ENCODE results near the gene MLST8. TPM values are rescaled to one million over a fixed set of nuclear protein-coding genes. Genes with fewer than 3 reads are reported as not detected.

Gene MLST8
- total RNA-seq, 3 donors from 2014 or later, result 73.6 to 88.0 (median 84.8) TPM

- DNase-seq (no peak), ATAC-seq (no peak)
- H3K4me1 Mint-ChIP-seq (ENCODE audit: low read depth), result peaks cover 3% of the 10 kb centered on the region
- no peaks in the 10 kb centered on the region for H3K27me3 Mint-ChIP-seq (ENCODE audit: low read depth)
- H3K9me3 Mint-ChIP-seq, result no peaks in the 10 kb centered on the region
- H3K4me3 Mint-ChIP-seq, result no peak overlapping the region
- peaks cover 7% of the 10 kb centered on the region for H3K36me3 Mint-ChIP-seq (ENCODE audit: insufficient read depth)
These were observed 38.1 kb upstream of the MLST8 start for GRCh38 chr16:2167068-2167638.

- ATAC-seq (no peak), DNase-seq (no peak)
- H3K27me3 Mint-ChIP-seq (ENCODE audit: low read depth), result no peaks in the 10 kb centered on the region
- no peaks in the 10 kb centered on the region for H3K4me1 Mint-ChIP-seq (ENCODE audit: low read depth)
- H3K9me3 Mint-ChIP-seq, result no peaks in the 10 kb centered on the region
- H3K36me3 Mint-ChIP-seq (ENCODE audit: insufficient read depth), result peaks cover 10% of the 10 kb centered on the region
- no peak overlapping the region for H3K4me3 Mint-ChIP-seq
These were observed 35.2 kb upstream of the MLST8 start for GRCh38 chr16:2170080-2170479.

- no peak for ATAC-seq
- no peaks in the 10 kb centered on the region for H3K4me1 Mint-ChIP-seq (ENCODE audit: low read depth)
- DNase-seq, result no peak
- no peaks in the 10 kb centered on the region for H3K27me3 Mint-ChIP-seq (ENCODE audit: low read depth)
- H3K36me3 Mint-ChIP-seq (ENCODE audit: insufficient read depth), result peaks cover 11% of the 10 kb centered on the region
- no peak overlapping the region for H3K4me3 Mint-ChIP-seq
- no peaks in the 10 kb centered on the region for H3K9me3 Mint-ChIP-seq
These were observed 34.4 kb upstream of the MLST8 start for GRCh38 chr16:2170587-2171435.

GRCh38 chr16:2171601-2172178 lies 33.6 kb upstream of the MLST8 start:
- H3K27me3 Mint-ChIP-seq (ENCODE audit: low read depth), result no peaks in the 10 kb centered on the region
- no peak for ATAC-seq

GRCh38 chr16:2172688-2173335 lies 32.4 kb upstream of the MLST8 start:
- no peak overlapping the region for H3K4me3 Mint-ChIP-seq
- no peaks in the 10 kb centered on the region for H3K9me3 Mint-ChIP-seq
- no peak for ATAC-seq

More at GRCh38 chr16:2171601-2172178, 33.6 kb upstream of the MLST8 start:
- Mint-ChIP-seq H3K4me1 (ENCODE audit: low read depth) (no peaks in the 10 kb centered on the region), H3K36me3 (ENCODE audit: insufficient read depth) (peaks cover 11% of the 10 kb centered on the region), H3K9me3 (no peaks in the 10 kb centered on the region), H3K4me3 (no peak overlapping the region)
- no peak for DNase-seq

GRCh38 chr16:2173366-2173765 lies 31.9 kb upstream of the MLST8 start:
- no peak for ATAC-seq

More at GRCh38 chr16:2172688-2173335, 32.4 kb upstream of the MLST8 start:
- no peak for DNase-seq
- no peaks in the 10 kb centered on the region for H3K27me3 Mint-ChIP-seq (ENCODE audit: low read depth)
- H3K36me3 Mint-ChIP-seq (ENCODE audit: insufficient read depth), result peaks cover 14% of the 10 kb centered on the region
- no peaks in the 10 kb centered on the region for H3K4me1 Mint-ChIP-seq (ENCODE audit: low read depth)

GRCh38 chr16:2173916-2174315 lies 31.3 kb upstream of the MLST8 start:
- DNase-seq, result no peak
- no peak for ATAC-seq
- H3K36me3 Mint-ChIP-seq (ENCODE audit: insufficient read depth), result peaks cover 12% of the 10 kb centered on the region
- H3K27me3 Mint-ChIP-seq (ENCODE audit: low read depth), result no peaks in the 10 kb centered on the region
- no peak overlapping the region for H3K4me3 Mint-ChIP-seq
- H3K9me3 Mint-ChIP-seq, result no peaks in the 10 kb centered on the region
- H3K4me1 Mint-ChIP-seq (ENCODE audit: low read depth), result no peaks in the 10 kb centered on the region

More at GRCh38 chr16:2173366-2173765, 31.9 kb upstream of the MLST8 start:
- Mint-ChIP-seq H3K4me1 (ENCODE audit: low read depth) (no peaks in the 10 kb centered on the region), H3K36me3 (ENCODE audit: insufficient read depth) (peaks cover 12% of the 10 kb centered on the region), H3K4me3 (no peak overlapping the region), H3K9me3 (no peaks in the 10 kb centered on the region), H3K27me3 (ENCODE audit: low read depth) (no peaks in the 10 kb centered on the region)
- no peak for DNase-seq

- Mint-ChIP-seq H3K4me1 (ENCODE audit: low read depth) (no peaks in the 10 kb centered on the region), H3K27me3 (ENCODE audit: low read depth) (no peaks in the 10 kb centered on the region), H3K4me3 (no peak overlapping the region), H3K9me3 (no peaks in the 10 kb centered on the region), H3K36me3 (ENCODE audit: insufficient read depth) (peaks cover 12% of the 10 kb centered on the region)
- DNase-seq (no peak), ATAC-seq (no peak)
These were observed 30.7 kb upstream of the MLST8 start for GRCh38 chr16:2174396-2175131.

GRCh38 chr16:2175454-2175853 lies 29.8 kb upstream of the MLST8 start:
- Mint-ChIP-seq H3K36me3 (ENCODE audit: insufficient read depth) (peaks cover 12% of the 10 kb centered on the region), H3K9me3 (no peaks in the 10 kb centered on the region), H3K4me3 (no peak overlapping the region), H3K4me1 (ENCODE audit: low read depth) (no peaks in the 10 kb centered on the region), H3K27me3 (ENCODE audit: low read depth) (no peaks in the 10 kb centered on the region)
- ATAC-seq, result no peak
- no peak for DNase-seq

- Mint-ChIP-seq H3K27me3 (ENCODE audit: low read depth) (no peaks in the 10 kb centered on the region), H3K9me3 (no peaks in the 10 kb centered on the region), H3K4me1 (ENCODE audit: low read depth) (no peaks in the 10 kb centered on the region), H3K36me3 (ENCODE audit: insufficient read depth) (peaks cover 12% of the 10 kb centered on the region), H3K4me3 (no peak overlapping the region)
- DNase-seq (no peak), ATAC-seq (no peak)
These were observed 29.2 kb upstream of the MLST8 start for GRCh38 chr16:2176047-2176446.

- Mint-ChIP-seq H3K9me3 (no peaks in the 10 kb centered on the region), H3K36me3 (ENCODE audit: insufficient read depth) (peaks cover 10% of the 10 kb centered on the region), H3K4me1 (ENCODE audit: low read depth) (no peaks in the 10 kb centered on the region), H3K4me3 (no peak overlapping the region), H3K27me3 (ENCODE audit: low read depth) (no peaks in the 10 kb centered on the region)
- DNase-seq (no peak), ATAC-seq (no peak)
These were observed 28.2 kb upstream of the MLST8 start for GRCh38 chr16:2177101-2177500.

- peaks cover 10% of the 10 kb centered on the region for H3K36me3 Mint-ChIP-seq (ENCODE audit: insufficient read depth)
- no peaks in the 10 kb centered on the region for H3K4me1 Mint-ChIP-seq (ENCODE audit: low read depth)
- ATAC-seq (no peak), DNase-seq (no peak)
- no peak overlapping the region for H3K4me3 Mint-ChIP-seq
- no peaks in the 10 kb centered on the region for H3K9me3 Mint-ChIP-seq
- no peaks in the 10 kb centered on the region for H3K27me3 Mint-ChIP-seq (ENCODE audit: low read depth)
These were observed 27.7 kb upstream of the MLST8 start for GRCh38 chr16:2177561-2177960.

- Mint-ChIP-seq H3K27me3 (ENCODE audit: low read depth) (no peaks in the 10 kb centered on the region), H3K9me3 (no peaks in the 10 kb centered on the region), H3K36me3 (ENCODE audit: insufficient read depth) (peaks cover 7% of the 10 kb centered on the region), H3K4me3 (no peak overlapping the region), H3K4me1 (ENCODE audit: low read depth) (no peaks in the 10 kb centered on the region)
- ATAC-seq (peak; percentile 75 to 83), DNase-seq (no peak)
These were observed 26.7 kb upstream of the MLST8 start for GRCh38 chr16:2178321-2179106.
